Anterior cingulate cortex (tissue), 58 donors: Measurements from ENCODE around the gene CHRNA9.

Experiments used
- DNase-seq, 58 donors: peaks; one replicate each; lab custom pipeline; 2025; lab: John Stamatoyannopoulos, UW

The CHRNA9 gene

DNA sequence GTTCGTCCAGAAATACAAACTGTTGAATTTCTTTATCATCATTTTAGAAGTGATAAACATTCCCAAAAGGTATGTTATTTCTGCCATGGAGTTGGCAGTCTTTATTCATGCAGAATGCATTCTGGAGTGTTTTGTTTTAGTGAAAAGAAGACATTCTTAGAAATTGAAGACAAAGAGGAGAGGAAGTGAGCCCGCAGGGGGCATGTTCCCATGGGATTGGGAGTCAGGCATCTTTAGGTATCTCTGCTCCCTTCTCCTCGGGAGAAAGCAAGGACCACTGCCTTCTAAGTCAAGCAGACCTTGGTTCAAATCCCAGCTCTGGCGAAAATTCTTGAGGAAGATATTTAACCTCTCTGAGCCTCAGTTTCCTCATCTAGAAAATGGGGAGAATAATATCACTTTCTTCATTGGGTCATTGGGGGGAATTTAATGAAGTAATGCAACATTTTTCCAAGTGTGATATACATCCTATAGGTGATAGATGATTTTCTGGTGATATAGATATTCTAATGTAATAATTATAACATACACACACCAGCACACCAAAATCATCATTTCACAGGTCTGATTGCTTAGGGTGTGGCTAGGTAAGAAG lies 26.5 kb upstream of the CHRNA9 start:
- no peak for DNase-seq

DNA sequence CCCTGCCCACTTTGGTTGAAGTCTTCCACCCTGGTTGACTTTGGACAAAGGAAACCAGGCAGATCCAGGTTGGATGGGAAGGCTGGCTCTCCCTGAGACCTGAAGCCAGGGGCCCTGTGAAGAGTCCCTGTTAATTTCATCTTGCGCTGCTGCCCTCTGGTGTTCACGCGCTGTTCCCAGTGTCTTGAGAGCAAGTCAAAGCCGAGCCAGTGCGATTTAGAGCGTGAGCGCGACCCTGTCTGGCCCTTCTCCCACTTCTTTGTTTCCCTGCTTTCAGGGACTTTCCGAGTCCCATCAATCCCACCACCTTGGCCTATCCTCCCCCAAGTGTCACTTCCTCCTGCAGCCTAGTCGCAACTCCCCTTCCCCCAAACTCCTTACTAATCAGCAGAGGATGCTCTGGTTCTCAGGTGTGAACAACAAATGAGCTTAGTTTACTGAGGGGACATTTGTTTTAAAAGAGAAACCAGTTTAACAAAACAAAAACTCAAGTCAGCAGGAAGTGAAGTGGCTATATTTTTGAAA lies 25.8 kb upstream of the CHRNA9 start:
- DNase-seq, result no peak

DNA sequence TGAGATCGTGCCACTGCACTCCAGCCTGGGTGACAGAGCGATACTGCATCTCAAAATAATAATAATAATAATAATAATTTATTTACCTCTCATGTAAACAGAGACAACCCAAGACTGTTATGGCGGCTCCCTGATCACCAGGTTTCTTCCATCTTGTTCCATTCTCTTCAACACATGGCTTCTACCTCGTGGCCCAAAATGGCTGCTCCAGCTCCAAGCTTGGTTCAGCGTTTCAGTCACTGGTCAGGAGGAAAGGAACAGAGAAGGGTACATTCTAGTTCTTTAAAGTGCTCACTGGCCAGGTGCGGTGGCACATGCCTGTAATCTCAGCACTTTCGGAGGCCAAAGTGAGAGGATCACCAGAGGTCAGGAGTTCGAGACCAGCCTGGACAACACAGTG lies 24.9 kb upstream of the CHRNA9 start:
- no peak for DNase-seq

DNA sequence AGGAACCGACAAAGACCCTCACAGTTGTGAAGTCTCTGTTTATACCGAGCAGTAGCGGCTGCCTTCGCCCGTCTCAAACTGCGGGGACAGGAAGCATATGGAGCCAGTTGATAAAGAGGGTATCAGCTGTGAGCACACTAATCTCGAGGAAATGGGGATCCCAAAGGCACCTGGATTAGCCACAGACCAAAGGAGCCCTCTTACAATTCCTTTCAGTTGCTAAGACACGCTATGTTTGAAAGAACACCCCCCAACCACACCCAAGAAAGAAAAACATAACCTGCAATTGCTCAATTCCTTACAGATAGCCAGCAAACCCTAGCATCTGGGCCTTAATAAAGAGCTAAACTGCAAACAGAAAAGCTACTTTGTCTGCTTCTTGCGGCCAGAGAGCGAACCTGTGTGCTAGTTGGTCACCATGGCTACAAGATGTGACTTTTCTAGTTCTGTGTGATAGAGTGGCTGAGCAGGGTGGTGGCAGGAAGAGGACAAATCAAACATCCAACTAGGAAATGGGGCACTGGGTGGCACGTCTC lies 23.3 kb upstream of the CHRNA9 start:
- DNase-seq, result no peak

DNA sequence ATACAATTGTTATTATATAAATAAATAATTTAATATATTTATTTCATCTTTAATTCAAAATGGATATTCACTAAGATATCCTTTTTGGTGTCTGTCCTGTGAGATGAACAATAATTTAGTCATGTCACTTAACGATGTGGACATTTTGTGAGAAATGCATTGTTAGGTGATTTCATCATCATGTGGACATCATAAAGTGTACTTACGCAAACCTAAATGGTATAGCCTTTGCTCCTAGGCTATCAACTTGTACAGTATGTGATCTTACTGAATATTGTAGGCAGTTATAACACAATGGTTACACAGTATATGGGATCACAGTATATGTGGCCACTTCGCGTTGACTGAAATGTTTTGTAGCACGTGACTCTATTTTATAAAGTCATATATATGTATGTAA lies 20.2 kb upstream of the CHRNA9 start:
- no peak for DNase-seq

DNA sequence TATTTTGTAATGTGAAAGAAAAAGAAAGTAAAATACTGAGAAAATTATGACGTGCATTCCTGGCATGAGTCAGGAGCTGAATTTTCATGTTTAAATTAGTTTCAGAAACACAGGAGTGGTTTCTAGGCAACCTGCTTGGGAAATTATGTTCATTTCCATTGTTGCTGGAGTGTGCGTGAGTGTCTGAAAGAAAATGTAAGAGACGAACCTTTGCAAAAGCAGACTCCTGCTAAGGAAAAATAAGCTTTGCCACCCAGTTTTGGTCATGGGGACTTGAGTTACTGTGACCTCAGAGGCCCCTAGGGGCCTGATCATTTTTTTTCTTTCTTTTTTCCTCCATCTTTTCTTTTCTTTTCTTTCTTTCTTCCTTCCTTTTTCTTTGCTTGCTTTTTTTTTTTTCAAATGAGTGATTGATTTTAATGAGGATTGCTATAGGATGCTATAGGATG lies 18.8 kb upstream of the CHRNA9 start:
- DNase-seq, result no peak

DNA sequence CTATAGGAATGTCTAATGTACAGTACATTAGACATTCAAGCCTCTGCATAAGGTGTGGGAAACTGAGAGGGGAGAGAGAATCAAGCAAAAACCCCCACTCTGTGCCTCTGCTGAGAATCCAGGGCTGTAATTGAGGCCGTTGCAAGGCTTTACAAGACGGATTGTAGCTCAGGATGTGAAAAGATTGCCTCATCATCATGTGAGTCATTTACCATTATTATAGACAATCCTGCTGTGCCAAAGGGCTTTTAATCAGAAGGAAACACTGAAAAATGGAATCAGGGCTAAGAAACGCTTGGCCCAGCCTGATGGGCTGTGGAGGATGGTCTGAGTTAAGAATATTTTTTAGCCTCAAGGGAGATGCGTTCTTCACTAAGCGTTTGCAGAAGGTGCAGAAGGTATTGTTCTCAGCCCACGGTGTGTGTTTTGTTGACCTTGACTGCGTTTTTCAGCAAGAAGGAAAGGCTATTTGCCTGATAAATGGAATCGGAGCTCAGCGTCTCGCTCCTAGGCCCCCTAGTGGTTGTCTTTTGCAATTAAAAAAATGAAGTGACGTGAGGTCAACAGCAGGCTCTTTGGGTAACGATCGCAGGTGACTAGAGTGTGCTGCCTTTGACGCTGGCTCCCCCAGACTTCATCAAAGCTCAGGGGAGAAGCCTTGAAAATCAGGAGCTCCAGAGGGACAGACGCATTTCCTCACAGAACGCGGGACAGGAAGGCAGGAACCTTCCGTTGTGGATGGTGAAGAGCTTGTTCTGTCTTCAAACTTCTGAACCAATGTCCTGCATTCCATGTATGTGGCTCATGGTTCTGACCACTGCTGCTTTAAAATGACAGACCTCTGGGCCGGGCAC lies 18.1 kb upstream of the CHRNA9 start:
- no peak for DNase-seq

DNA sequence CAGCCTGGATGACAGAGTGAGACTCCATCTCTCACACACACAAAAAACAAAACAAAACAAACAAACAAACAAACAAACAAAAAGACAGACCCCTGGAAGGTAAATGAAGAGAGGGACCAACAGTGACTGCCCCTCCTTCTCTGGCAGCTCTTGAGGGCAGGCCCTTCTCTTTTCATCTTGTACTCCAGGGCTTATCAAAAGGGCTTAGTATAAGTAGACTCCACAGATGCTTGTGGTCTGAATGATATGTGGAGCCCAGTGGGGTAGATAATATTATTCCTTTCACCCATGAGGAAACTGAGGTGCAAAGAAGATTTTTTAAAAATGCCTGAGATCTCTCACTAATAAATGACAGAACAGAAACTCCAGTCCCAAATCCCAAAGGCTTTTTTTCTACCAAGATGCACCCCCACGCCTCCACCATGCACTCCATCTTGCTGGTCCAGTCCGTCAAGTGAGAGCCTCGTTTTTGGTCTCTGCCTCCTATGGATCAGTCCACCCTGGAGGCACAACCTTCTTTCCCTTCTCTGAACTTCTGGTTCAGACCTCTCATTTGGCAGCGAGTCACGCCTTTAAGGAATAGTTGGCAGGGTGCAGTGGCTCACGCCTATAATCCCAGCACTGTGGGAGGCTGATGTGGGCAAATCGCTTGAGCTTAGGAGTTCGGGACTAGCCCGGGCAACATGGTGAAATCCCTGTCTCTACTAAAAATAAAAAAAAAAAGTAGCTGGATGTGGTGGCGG lies 17.0 kb upstream of the CHRNA9 start:
- DNase-seq, result no peak

DNA sequence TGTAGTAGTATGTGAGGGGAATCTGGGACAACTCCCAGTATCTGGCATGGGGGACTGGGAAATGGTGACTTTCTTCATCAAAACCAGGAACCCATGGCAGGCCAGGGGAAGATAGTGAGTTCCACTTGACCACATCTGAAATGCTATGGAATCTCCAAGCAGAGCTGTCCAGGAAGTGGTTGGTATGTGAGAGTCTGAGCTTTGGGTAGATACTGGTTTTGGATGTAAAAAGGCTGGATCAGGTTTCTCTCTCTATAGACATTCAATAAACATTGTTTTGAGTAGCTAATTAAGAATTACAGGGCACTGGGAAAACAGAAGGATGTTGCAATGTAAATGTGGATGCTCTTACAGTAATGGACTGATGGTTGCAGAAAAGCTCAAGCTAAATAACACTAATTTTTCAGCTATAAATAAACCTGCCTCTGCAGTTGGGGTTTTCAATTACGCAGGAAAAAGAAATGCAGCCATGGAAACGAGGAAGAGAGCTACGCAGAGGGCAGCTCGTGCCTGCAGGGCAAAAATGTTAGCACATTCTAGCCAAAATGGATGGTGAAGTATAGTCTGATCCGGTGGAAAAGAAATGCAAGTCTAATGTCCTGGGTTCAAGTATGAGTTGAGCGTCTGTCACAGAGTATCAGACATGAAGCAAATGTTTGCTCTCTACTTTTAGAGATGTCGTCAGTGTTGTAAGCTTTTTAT lies 13.4 kb upstream of the CHRNA9 start:
- peak in 1 of 58 donors; percentile 29 for DNase-seq

DNA sequence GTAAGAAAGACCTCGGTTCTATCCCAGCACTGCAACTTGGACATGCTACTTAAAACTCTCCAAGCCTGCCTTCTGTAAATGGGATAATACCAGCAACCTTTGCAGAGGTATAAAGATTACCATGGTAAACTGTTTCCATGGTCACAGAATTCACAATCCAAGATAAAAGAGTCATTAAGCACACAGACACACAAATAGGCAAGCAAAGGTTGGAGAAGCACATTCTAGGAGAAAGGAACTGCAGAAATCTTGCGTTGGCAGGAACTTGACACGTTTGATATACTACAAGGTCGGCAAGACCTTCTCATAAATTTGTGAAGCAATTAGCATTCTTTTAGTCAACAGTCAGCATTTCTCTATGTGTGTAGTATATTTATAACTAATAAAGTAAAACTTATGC lies 12.3 kb upstream of the CHRNA9 start:
- DNase-seq, result no peak

DNA sequence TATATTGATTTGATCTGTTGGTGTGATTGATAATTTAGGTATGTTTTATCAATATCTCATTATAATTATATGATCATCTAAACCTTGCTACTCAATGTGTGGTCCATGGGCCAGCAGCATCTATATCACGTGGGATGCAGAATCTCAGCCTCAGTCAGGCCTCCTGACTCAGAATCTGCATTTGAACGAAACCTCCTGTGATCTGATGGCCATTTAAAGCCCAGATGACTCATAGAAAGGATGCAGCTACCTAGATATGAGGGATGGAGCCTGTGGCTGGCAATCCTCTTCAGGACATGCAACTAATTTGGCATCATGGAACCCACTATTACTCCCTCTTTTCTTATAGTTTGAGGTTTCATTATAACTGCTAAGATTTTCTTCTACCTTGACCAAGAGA lies 11.3 kb upstream of the CHRNA9 start:
- no peak for DNase-seq

DNA sequence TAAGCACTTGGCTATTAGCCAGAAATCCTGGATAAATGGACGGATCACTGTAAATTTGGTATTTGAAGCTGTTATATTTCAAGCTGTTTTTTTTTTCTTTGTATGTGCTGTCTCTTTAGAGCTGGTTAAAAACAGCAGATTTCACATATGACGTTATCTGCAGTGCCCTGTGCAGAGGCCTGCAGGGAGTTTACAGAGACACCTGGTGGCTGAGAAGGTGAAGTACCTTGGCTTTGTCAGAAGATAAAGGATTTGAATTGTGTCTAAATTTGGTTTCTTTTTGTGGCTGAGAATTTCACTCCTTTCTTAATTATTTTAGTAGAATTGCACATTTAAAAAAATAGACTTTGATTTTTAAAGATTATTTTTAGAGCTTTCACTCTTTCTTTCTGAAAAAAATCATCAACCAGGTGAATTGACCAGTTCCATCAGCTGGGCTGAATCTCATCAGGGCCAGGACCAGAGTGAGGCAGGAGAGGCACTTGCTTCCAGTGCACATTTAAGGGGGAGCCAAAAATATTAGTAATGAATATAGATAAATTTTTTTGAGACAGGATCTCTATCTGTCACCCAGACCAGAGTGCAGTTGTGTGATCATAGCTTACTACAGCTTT lies 9.6 kb upstream of the CHRNA9 start:
- peak in 18 of 58 donors; percentile 1 to 57 (median 17) for DNase-seq

DNA sequence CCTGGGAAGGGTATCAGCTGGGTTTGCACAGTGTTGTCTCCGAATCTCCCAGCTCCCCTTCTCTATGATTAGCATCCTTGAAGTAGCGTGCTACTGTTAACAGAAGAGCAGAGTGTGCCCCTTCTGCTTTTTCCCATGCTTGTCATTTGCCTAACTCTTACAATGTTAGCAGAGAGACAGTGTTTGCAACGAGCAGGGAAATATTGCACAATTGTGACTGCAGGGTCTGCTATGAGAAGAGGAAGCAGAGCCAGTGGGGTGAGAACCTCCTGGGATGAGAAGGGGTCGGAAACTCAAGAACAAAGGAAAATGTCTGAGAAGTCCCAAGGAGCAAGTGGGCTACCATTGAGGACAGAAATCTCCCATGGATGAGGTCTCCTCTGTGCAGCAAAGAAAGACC lies 7.8 kb upstream of the CHRNA9 start:
- DNase-seq, result peak in 2 of 58 donors; percentile 2 to 6

DNA sequence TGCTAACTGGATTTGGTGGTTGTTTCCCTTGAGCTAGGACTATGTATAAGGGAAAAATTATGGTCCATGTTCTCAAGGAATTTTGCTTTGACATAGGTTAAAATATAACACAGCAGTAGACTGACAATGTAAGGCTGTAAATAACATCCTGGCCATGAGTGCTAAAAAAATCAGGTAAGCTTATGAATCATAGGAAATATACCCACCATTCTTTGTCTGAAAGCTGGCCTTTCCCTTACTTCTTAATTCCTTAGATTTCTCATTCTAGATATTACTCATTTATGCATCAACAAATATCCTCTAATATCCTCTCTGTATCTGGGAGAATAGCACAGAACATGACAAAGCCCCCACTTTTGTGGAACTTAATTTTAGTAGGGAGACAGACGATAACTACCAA lies 6.8 kb upstream of the CHRNA9 start:
- DNase-seq, result no peak

DNA sequence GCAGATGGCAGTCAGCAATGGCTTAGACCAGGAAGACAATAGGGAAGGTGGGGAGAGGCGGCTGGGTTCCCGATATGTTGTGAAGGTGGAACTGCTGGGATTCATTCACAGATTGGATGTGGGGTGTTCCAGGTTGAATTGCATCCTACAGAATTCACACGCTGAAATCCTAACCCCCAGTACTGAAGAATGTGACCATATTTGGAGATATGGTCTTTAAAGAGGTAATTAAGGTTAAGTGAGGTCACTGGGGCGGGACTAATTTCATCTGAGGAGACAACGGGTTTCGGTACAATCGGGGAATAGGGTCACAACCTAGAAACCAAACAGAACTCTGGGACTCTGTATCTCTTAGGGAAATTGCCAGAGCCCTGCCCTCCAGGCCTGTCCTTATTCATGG lies 5.3 kb upstream of the CHRNA9 start:
- no peak for DNase-seq

DNA sequence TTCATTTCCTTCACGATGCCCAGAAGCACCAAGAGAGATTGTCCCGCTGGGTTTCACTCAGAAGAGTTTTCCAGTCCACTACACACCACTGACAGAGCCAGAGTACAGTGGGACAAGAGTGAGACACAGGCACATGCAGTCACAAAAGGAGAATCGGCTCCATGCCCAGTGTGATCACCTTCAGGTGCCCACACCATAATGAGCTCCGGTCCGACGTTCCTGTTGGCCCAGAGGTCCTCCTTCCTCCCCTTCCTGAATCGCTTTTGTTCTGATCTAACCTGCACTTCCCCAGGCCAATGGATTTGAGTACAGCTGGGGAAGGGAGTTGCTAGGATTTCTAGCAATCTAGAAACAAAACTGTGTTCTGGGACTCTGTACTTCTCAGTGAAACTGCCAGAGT lies 4.6 kb upstream of the CHRNA9 start:
- DNase-seq, result no peak

DNA sequence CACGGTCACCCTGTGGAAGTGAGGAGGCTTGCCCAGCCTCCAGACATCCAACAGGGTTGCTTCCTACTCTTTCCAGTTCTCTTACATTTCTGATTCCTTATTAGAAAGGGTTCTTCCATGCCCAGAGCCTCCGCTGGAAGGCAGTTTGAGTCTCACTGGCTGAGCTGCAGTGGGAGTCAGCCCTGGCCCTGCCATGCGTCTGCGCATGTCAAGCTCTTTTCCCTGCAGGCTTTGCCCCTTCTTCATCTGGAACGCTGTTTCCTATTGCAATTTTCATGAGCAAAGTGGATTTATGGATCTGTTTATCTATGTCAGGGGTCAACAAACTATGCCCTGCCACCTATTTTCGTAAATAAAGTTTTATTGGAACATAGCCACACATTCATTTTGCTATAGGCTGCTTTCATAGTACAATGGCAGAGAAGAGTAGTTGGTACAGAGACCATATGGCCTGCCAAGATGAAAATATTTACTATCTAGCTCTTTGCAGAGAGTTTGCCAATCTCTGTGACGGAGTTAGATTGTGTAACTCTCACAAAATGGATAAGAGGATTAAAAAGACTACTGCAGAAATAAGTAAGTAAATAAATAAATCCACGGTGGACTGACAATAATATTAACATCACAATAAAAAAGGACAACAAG lies 3.9 kb upstream of the CHRNA9 start:
- no peak for DNase-seq

DNA sequence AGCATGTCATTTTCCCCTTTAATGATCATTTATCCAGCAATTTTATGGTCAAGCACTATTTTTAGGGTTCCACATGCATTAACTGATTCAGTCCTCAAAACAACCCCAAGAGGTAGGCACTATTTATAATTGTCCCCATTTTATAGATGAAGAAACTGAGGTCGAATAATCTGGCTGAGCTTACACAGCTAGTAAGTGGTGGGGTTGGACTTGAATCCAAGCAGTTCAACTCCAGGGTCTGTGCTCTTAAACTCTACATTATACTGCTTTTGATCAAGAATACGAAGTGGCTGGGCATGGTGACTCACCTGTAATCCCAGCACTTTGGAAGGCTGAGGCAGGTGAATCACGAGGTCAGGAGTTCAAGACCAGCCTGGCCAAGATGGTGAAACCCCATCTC lies 3.2 kb upstream of the CHRNA9 start:
- DNase-seq, result no peak

DNA sequence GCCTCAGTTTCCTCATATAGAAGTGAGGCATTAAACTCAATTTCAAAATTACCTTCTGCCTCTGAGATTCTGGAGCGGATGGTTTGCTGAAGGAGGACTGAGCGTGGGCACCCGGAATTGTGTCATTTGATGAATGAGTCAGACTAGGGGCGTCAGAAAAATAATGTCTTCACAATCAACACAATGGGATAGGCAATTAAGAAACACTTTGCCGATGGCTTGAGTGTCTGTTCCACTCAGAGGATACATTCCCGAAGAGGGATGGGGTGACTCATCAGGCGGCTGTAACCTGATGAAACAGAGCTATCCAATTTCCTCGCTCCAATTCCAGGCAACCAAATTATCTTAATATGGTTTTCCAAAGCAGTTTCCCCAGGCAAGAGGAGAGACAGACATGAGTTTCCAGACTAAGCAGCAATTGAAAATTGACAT lies 1.2 kb upstream of the CHRNA9 start:
- DNase-seq, result peak in 1 of 58 donors; percentile 18
